ENCODE measurements around the gene SLMAP.

Gene SLMAP

GRCh38 chr3:57961828-57962447, 205.8 kb downstream of the SLMAP start:
- peak overlapping the region; percentile 71 to 77 for H3K27ac ChIP-seq (ENCODE audit: low read depth in 2 of 2, low read length in 2 of 2)
- H3K4me1 ChIP-seq (ENCODE audit: control insufficient read depth in 2 of 2, insufficient read depth in 2 of 2, low read length in 2 of 2), result peaks cover 22 to 30% of the 10 kb centered on the region in 2 donors
- no peaks in the 10 kb centered on the region for H3K27me3 ChIP-seq (ENCODE audit: control insufficient read depth in 2 of 2, insufficient read depth in 2 of 2, low read length in 2 of 2)
- H3K36me3 ChIP-seq (ENCODE audit: control insufficient read depth in 2 of 2, insufficient read depth in 2 of 2, low read length in 2 of 2), result no peaks in the 10 kb centered on the region
- H3K9me3 ChIP-seq (ENCODE audit: control insufficient read depth in 2 of 2, low read length in 2 of 2), result no peaks in the 10 kb centered on the region
- peak overlapping the region in 1 of 2 donors; percentile 17 for H3K9ac ChIP-seq (ENCODE audit: low read depth in 1 of 2, low read length in 2 of 2)
- H3K4me3 ChIP-seq (ENCODE audit: low read length in 2 of 2), result no peak overlapping the region

- H3K9ac ChIP-seq (ENCODE audit: low read depth in 1 of 2, low read length in 2 of 2), result no peak overlapping the region
- no peaks in the 10 kb centered on the region for H3K36me3 ChIP-seq (ENCODE audit: control insufficient read depth in 2 of 2, insufficient read depth in 2 of 2, low read length in 2 of 2)
- peaks cover 22 to 30% of the 10 kb centered on the region in 2 donors for H3K4me1 ChIP-seq (ENCODE audit: control insufficient read depth in 2 of 2, insufficient read depth in 2 of 2, low read length in 2 of 2)
- H3K27me3 ChIP-seq (ENCODE audit: control insufficient read depth in 2 of 2, insufficient read depth in 2 of 2, low read length in 2 of 2), result no peaks in the 10 kb centered on the region
- no peaks in the 10 kb centered on the region for H3K9me3 ChIP-seq (ENCODE audit: control insufficient read depth in 2 of 2, low read length in 2 of 2)
- H3K27ac ChIP-seq (ENCODE audit: low read depth in 2 of 2, low read length in 2 of 2), result peak overlapping the region in 1 of 2 donors; percentile 77
- H3K4me3 ChIP-seq (ENCODE audit: low read length in 2 of 2), result no peak overlapping the region
These were observed 206.3 kb downstream of the SLMAP start for GRCh38 chr3:57962448-57962834.

- peaks cover 17 to 38% of the 10 kb centered on the region in 2 donors for H3K4me1 ChIP-seq (ENCODE audit: control insufficient read depth in 2 of 2, insufficient read depth in 2 of 2, low read length in 2 of 2)
- no peaks in the 10 kb centered on the region for H3K36me3 ChIP-seq (ENCODE audit: control insufficient read depth in 2 of 2, insufficient read depth in 2 of 2, low read length in 2 of 2)
- no peak overlapping the region for H3K9ac ChIP-seq (ENCODE audit: low read depth in 1 of 2, low read length in 2 of 2)
- H3K9me3 ChIP-seq (ENCODE audit: control insufficient read depth in 2 of 2, low read length in 2 of 2), result no peaks in the 10 kb centered on the region
- no peak overlapping the region for H3K27ac ChIP-seq (ENCODE audit: low read depth in 2 of 2, low read length in 2 of 2)
- H3K4me3 ChIP-seq (ENCODE audit: low read length in 2 of 2), result no peak overlapping the region
- no peaks in the 10 kb centered on the region for H3K27me3 ChIP-seq (ENCODE audit: control insufficient read depth in 2 of 2, insufficient read depth in 2 of 2, low read length in 2 of 2)
These were observed 207.8 kb downstream of the SLMAP start for GRCh38 chr3:57963811-57964346.

- Histone ChIP-seq H3K27ac (ENCODE audit: low read depth in 2 of 2, low read length in 2 of 2) (peak overlapping the region in 1 of 2 donors; percentile 46), H3K36me3 (ENCODE audit: control insufficient read depth in 2 of 2, insufficient read depth in 2 of 2, low read length in 2 of 2) (no peaks in the 10 kb centered on the region), H3K9me3 (ENCODE audit: control insufficient read depth in 2 of 2, low read length in 2 of 2) (no peaks in the 10 kb centered on the region), H3K4me1 (ENCODE audit: control insufficient read depth in 2 of 2, insufficient read depth in 2 of 2, low read length in 2 of 2) (peaks cover 8 to 39% of the 10 kb centered on the region in 2 donors), H3K9ac (ENCODE audit: low read depth in 1 of 2, low read length in 2 of 2) (no peak overlapping the region), H3K4me3 (ENCODE audit: low read length in 2 of 2) (no peak overlapping the region), H3K27me3 (ENCODE audit: control insufficient read depth in 2 of 2, insufficient read depth in 2 of 2, low read length in 2 of 2) (no peaks in the 10 kb centered on the region)
These were observed 210.7 kb downstream of the SLMAP start for GRCh38 chr3:57966829-57967228.

- Histone ChIP-seq H3K9me3 (ENCODE audit: control insufficient read depth in 2 of 2, low read length in 2 of 2) (no peaks in the 10 kb centered on the region), H3K27me3 (ENCODE audit: control insufficient read depth in 2 of 2, insufficient read depth in 2 of 2, low read length in 2 of 2) (no peaks in the 10 kb centered on the region), H3K27ac (ENCODE audit: low read depth in 2 of 2, low read length in 2 of 2) (peak overlapping the region; percentile 52 to 69), H3K4me3 (ENCODE audit: low read length in 2 of 2) (no peak overlapping the region), H3K4me1 (ENCODE audit: control insufficient read depth in 2 of 2, insufficient read depth in 2 of 2, low read length in 2 of 2) (peaks cover 14 to 47% of the 10 kb centered on the region in 2 donors), H3K9ac (ENCODE audit: low read depth in 1 of 2, low read length in 2 of 2) (no peak overlapping the region), H3K36me3 (ENCODE audit: control insufficient read depth in 2 of 2, insufficient read depth in 2 of 2, low read length in 2 of 2) (no peaks in the 10 kb centered on the region)
These were observed 211.5 kb downstream of the SLMAP start for GRCh38 chr3:57967590-57967989.

GRCh38 chr3:57968501-57968900, 212.4 kb downstream of the SLMAP start:
- Histone ChIP-seq H3K36me3 (ENCODE audit: control insufficient read depth in 2 of 2, insufficient read depth in 2 of 2, low read length in 2 of 2) (no peaks in the 10 kb centered on the region), H3K4me1 (ENCODE audit: control insufficient read depth in 2 of 2, insufficient read depth in 2 of 2, low read length in 2 of 2) (peaks cover 18 to 54% of the 10 kb centered on the region in 2 donors), H3K9me3 (ENCODE audit: control insufficient read depth in 2 of 2, low read length in 2 of 2) (no peaks in the 10 kb centered on the region), H3K27ac (ENCODE audit: low read depth in 2 of 2, low read length in 2 of 2) (peak overlapping the region; percentile 52 to 69), H3K27me3 (ENCODE audit: control insufficient read depth in 2 of 2, insufficient read depth in 2 of 2, low read length in 2 of 2) (no peaks in the 10 kb centered on the region), H3K9ac (ENCODE audit: low read depth in 1 of 2, low read length in 2 of 2) (peak overlapping the region in 1 of 2 donors; percentile 8), H3K4me3 (ENCODE audit: low read length in 2 of 2) (no peak overlapping the region)

GRCh38 chr3:57971975-57972374, 215.9 kb downstream of the SLMAP start:
- Histone ChIP-seq H3K9me3 (ENCODE audit: control insufficient read depth in 2 of 2, low read length in 2 of 2) (no peaks in the 10 kb centered on the region), H3K36me3 (ENCODE audit: control insufficient read depth in 2 of 2, insufficient read depth in 2 of 2, low read length in 2 of 2) (no peaks in the 10 kb centered on the region), H3K4me1 (ENCODE audit: control insufficient read depth in 2 of 2, insufficient read depth in 2 of 2, low read length in 2 of 2) (peaks cover 33 to 73% of the 10 kb centered on the region in 2 donors), H3K27ac (ENCODE audit: low read depth in 2 of 2, low read length in 2 of 2) (peak overlapping the region; percentile 95 to 96), H3K4me3 (ENCODE audit: low read length in 2 of 2) (peak overlapping the region; percentile 54 to 65), H3K9ac (ENCODE audit: low read depth in 1 of 2, low read length in 2 of 2) (peak overlapping the region; percentile 71 to 72), H3K27me3 (ENCODE audit: control insufficient read depth in 2 of 2, insufficient read depth in 2 of 2, low read length in 2 of 2) (no peaks in the 10 kb centered on the region)

GRCh38 chr3:57972531-57973111, 216.5 kb downstream of the SLMAP start:
- Histone ChIP-seq H3K9ac (ENCODE audit: low read depth in 1 of 2, low read length in 2 of 2) (peak overlapping the region; percentile 71 to 72), H3K9me3 (ENCODE audit: control insufficient read depth in 2 of 2, low read length in 2 of 2) (no peaks in the 10 kb centered on the region), H3K27ac (ENCODE audit: low read depth in 2 of 2, low read length in 2 of 2) (peak overlapping the region; percentile 95 to 96), H3K4me3 (ENCODE audit: low read length in 2 of 2) (peak overlapping the region; percentile 54 to 65), H3K36me3 (ENCODE audit: control insufficient read depth in 2 of 2, insufficient read depth in 2 of 2, low read length in 2 of 2) (no peaks in the 10 kb centered on the region), H3K27me3 (ENCODE audit: control insufficient read depth in 2 of 2, insufficient read depth in 2 of 2, low read length in 2 of 2) (no peaks in the 10 kb centered on the region), H3K4me1 (ENCODE audit: control insufficient read depth in 2 of 2, insufficient read depth in 2 of 2, low read length in 2 of 2) (peaks cover 36 to 75% of the 10 kb centered on the region in 2 donors)

- Histone ChIP-seq H3K27me3 (ENCODE audit: control insufficient read depth in 2 of 2, insufficient read depth in 2 of 2, low read length in 2 of 2) (no peaks in the 10 kb centered on the region), H3K9ac (ENCODE audit: low read depth in 1 of 2, low read length in 2 of 2) (peak overlapping the region; percentile 36 to 71), H3K9me3 (ENCODE audit: control insufficient read depth in 2 of 2, low read length in 2 of 2) (no peaks in the 10 kb centered on the region), H3K4me1 (ENCODE audit: control insufficient read depth in 2 of 2, insufficient read depth in 2 of 2, low read length in 2 of 2) (peaks cover 46 to 76% of the 10 kb centered on the region in 2 donors), H3K36me3 (ENCODE audit: control insufficient read depth in 2 of 2, insufficient read depth in 2 of 2, low read length in 2 of 2) (no peaks in the 10 kb centered on the region), H3K27ac (ENCODE audit: low read depth in 2 of 2, low read length in 2 of 2) (peak overlapping the region; percentile 95 to 96), H3K4me3 (ENCODE audit: low read length in 2 of 2) (no peak overlapping the region)
These were observed 217.8 kb downstream of the SLMAP start for GRCh38 chr3:57973715-57974477.
